ENCODE data around the gene ENDOV.

GRCh38 chr17:80455336-80455710 is 40.4 kb downstream of the ENDOV start:
- TF ChIP-seq CTCF (IDR thresholded peaks at IDR 0.05) (no peak), POLR2AphosphoS2 (conservative IDR thresholded peaks at IDR 0.05; ENCODE audit: low read length) (no peak), POLR2A (IDR thresholded peaks at IDR 0.05; ENCODE audit: low read length) (no peak)
